ENCODE measurements around the gene TMEM200A.
"Not testable (repeated sequence)": the region's sequence is repeated elsewhere in the genome, so short reads cannot be mapped to it uniquely, and the experiment has no call there.

Gene TMEM200A

GRCh38 chr6:130365166-130366106 is at the start of gene TMEM200A:
TMEM200A (plus strand) TSS chr6:130366017; CDS start chr6:130440423, 74,406 bp downstream.
- TF ChIP-seq CTCF (conservative IDR thresholded peaks at IDR 0.05): peak; percentile 92

GRCh38 chr6:130320908-130321307 is 44.9 kb upstream of the TMEM200A start:
- no peak overlapping the region for H3K27ac ChIP-seq
- TF ChIP-seq CTCF (conservative IDR thresholded peaks at IDR 0.05): no peak

More at GRCh38 chr6:130365166-130366106, at the start of gene TMEM200A:
- H3K27ac ChIP-seq: peak within 1 kb of the TSS; percentile 7; the same call in 1 of the 2 replicates

- peak overlapping the region; percentile 45 for H3K27ac ChIP-seq
- TF ChIP-seq CTCF (conservative IDR thresholded peaks at IDR 0.05): peak; percentile 93
Measured at GRCh38 chr6:130322673-130323268, 43.0 kb upstream of the TMEM200A start.

GRCh38 chr6:130324657-130325056 is 41.2 kb upstream of the TMEM200A start:
- H3K27ac ChIP-seq: no peak overlapping the region
- no peak for TF ChIP-seq CTCF (conservative IDR thresholded peaks at IDR 0.05)

- H3K27ac ChIP-seq: no peak overlapping the region
- no peak for TF ChIP-seq CTCF (conservative IDR thresholded peaks at IDR 0.05)
Measured at GRCh38 chr6:130326496-130326895, 39.3 kb upstream of the TMEM200A start.

GRCh38 chr6:130337534-130337933 is 28.3 kb upstream of the TMEM200A start:
- no peak overlapping the region for H3K27ac ChIP-seq
- TF ChIP-seq CTCF (conservative IDR thresholded peaks at IDR 0.05): no peak

- not testable (repeated sequence) for H3K27ac ChIP-seq
Measured at GRCh38 chr6:130346324-130346723, 19.5 kb upstream of the TMEM200A start.

All from VCaP (cell line).